HG03558 (cell line): ENCODE data around the gene WDR48.

Source experiments
- ATAC-seq: cut with Tn5 transposase; IDR thresholded peaks from one replicate; pipeline ENCODE4 v1.9.1; 2021; ENCODE audit warnings: moderate number of reproducible peaks; ENCODE audit not compliant: unreplicated experiment; ENCODE audit errors: extremely low read depth

The WDR48 gene

DNA sequence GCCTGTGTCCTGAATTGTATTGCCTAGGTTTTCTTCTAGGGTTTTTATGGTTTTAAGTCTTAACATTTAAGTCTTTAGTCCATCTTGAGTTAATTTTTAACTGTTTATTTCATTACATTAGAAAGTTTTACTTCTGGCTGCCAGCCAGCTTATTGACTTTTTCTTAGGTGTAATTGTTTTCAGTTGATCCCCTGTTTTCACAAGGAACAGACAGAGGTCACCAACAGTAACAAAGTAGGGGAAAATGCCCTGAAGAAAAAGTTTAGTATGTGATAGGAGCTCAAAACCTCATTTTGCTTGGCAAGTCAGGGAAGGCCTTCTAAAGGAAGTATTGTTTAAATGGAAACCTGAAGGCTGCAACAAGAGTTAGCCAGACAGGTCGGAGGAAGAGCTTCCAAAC, 10.4 kb downstream of the WDR48 start:
- ATAC-seq: no peak

DNA sequence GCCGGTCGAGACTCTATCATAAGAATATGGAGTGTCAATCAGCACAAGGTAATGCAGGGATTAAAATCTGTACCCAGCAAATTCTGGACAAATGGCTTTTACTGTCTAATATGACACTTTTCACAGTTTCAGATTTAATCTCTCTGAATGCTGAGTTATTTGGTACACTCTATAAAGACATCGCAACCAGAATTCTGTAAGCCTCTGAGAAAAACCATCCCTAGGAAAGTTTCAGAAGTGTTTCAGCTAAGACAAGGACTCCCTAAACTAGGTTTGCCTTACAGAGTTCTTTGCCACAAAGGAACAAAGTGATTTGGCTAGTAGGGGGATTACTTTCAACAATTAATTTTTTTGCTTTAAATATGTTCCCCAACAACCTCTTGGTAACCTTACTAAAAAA, 11.3 kb downstream of the WDR48 start:
- ATAC-seq: no peak

- no peak for ATAC-seq
These were observed 12.8 kb downstream of the WDR48 start for GRCh38 chr3:39064646-39065045.

- ATAC-seq: no peak
These were observed 13.4 kb downstream of the WDR48 start for GRCh38 chr3:39065197-39065596.

- ATAC-seq: no peak
These were observed 15.5 kb downstream of the WDR48 start for GRCh38 chr3:39067286-39067685.

GRCh38 chr3:39068556-39068955, 16.7 kb downstream of the WDR48 start:
- ATAC-seq: no peak

DNA sequence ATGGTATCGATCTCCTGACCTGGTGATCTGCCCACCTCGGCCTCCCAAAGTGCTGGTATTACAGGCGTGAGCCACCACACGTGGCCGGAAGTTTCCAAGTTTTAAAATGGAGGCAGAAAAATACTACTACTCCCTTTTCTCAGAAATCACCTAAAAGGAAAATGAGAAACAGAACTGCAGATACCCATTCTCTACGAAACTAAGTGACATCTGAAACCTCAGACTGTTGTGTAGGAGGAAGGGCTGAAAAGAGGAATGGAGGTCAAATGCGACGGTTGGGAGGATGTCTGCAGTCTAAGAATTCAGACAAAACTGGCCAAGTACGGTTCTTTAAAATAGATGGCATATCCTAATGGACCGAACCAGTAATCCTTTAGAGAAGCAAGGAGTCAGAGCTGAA, 24.1 kb downstream of the WDR48 start:
- no peak for ATAC-seq

DNA sequence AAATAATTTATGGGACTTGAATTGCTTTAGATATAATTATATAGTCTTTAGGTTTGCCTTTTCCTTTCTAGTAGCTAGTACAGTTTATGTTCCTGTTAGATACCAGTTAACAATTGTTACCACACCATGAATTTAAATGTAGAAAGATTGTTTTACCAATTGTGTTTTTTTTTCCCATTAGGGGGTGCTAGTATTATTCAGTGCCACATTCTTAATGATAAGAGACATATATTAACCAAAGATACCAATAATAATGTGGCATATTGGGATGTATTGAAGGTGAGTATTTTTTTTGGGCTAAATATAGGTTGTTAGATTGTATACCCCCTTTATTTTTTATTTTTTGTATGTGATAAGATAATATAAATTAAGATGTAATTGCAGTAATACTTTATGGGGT, 27.7 kb downstream of the WDR48 start:
- ATAC-seq: no peak

DNA sequence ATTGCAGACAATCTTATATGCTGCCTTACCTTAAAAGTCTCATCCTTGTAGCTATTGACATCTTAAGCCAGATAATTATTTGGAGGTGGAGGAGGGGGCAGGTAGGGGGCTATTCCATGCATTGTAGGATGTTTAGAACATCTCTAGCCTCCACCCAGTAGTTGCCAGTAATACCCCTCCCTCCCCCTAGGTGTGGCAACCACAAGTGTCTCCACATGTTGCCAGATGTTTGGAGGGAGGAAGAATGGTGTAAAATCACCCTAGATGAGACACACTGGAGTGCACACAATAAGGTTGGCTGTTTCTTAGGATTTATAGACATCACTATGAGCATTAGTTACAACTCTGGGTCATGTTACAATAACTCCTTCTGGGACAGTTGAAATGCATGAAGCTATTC, 28.2 kb downstream of the WDR48 start:
- no peak for ATAC-seq

- ATAC-seq: no peak
These were observed 31.0 kb downstream of the WDR48 start for GRCh38 chr3:39082666-39083313.

DNA sequence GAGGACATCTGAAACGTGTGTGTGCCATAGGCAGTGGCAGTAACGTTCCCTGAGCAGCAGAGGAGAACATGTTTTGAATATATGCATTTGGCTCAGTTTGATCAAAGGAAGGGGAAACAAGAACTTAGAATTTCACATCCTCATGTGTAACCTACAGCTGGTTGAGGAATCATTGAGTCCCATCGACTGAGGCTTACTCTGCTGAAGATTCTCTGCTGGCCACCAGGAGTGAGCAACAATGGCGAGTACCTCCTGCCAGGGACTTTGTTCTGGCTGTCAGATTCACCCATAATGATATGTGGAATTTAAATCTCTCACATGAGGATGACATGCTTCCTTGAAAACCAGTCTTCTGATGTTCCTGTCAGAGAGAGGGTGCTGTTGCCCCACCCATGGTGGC, 34.3 kb downstream of the WDR48 start:
- ATAC-seq: no peak

GRCh38 chr3:39088456-39088855, 36.6 kb downstream of the WDR48 start:
- no peak for ATAC-seq

DNA sequence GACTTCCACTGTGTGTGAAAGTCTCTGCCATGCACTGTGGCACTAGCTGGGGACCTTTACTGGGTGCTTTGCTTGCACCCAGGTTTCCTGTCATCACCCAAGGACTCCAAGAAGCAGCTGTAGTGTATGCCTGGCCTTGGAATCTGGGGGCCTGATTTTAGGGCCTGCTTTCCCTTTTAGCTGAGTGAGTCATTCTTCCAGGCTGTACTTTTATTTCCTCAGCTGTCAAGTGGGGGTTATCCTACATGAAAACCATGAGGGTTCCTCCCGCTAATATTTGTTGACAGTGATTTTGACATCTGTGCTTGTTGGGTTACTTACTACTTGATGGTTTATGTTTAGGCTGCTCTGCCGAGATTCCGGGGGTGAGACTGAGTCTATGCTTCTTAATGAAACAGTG, 37.1 kb downstream of the WDR48 start:
- no peak for ATAC-seq

DNA sequence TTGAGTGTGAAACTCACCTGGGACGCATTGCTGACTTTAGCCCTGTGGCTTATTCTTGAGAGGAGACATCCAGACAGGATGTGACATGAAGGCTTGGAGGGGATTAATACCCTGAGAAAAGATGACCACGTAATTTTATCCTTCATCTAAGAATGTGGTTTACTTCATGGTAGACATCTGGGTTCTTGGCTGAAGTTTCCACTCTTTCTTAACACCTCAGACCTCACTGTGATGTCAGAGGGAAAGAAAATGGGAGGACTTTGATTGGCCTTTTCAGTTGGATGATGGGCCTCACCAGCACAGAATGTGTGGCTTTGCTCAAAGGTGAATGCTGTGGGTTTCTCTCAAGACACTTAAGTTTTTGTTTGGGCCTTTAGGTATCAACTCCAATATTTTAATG, 39.1 kb downstream of the WDR48 start:
- no peak for ATAC-seq

DNA sequence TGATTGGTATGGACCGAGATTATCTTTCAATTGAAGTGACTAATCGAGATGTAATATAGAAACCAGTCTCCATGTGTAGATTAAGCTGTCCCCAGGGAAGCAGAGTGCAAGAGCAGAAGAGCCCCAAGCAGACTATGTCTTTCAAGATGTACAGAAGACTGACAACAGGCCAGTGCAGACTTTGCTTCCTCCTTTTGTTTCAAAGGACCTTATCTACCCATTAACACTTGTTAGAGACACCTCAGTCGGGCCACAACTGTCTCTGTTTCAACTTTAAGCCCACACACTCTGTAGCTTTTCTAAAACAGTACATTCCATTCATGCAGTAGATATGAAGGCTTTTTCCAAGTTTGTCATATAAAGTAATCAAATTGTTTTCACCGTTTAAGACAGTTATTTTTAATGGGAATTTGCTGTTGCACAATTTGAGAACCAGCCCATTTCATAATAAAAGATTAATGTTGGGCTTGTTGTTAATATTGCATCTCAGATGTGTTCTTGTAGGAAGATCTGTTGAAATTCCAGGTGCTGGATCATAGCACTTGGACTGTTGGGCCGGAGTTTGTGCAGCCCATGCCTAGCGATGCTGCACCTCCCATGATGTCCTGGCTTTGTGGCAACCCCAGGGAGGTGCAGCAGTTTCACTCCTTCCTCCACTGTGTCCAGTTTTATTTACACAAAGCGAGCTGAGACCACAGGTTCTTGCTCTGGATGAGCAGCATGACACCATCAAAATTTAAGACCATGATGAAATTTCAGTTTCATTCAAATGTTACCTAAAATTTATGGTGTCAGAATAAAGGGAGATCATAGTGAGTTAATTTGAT, 43.2 kb downstream of the WDR48 start:
- no peak for ATAC-seq

DNA sequence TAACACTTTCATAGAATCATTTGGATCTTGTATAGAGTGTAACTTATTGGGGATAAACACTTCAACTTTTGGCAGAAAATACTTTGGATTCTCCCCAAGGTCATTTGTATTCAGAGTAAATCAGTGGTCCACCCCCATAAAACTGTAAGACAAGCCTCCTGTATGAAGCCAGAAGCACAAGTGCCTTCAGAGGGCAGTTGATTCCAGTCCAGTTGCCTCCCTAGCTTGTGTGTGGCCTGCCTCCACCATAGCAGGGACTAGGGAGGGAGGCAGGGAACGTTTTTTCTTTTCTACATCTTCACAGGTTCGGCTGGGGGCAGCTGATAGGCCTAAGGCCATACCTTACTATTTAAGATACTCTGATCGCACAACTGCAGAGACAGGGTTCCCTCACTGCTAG, 44.0 kb downstream of the WDR48 start:
- no peak for ATAC-seq

GRCh38 chr3:39096775-39097174, 45.0 kb downstream of the WDR48 start:
- ATAC-seq: no peak

DNA sequence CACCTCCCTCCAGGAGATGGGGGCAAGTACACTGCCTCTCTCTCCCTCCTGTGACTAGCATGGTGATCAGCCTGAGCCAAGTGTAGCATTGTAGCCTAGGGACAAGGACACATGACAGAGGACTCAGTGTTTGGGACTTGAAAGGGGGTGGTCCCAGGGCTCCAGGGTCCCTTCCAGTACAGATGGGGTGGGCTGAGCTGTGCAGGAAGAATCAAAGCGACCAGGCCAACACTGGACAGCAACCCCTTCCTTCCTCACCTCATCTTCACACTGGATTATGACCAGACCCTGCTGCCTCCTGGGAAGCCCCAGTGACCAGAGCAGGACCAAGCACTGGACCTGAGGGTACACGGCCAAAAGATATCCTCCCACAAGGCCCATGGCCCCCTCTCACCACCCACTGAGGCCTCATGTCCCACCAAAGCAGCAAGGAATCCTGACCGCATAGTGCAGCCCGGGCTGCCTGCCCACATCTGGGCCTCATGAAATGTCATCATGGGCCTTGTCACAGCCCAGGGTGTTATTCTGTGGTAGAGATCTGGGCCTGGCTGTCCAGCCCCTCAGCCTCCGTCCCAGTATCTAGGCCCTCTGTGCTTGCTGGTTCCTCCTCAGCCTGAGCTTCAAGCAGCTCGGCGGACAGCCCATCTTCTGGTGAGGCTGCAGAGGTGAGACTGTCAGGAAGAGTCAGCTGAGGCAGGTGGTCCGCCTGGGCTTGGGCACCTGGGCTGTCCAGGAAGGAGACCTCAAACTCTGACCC, 46.1 kb downstream of the WDR48 start:
- no peak for ATAC-seq

GRCh38 chr3:39098473-39099000, 46.7 kb downstream of the WDR48 start:
- no peak for ATAC-seq

DNA sequence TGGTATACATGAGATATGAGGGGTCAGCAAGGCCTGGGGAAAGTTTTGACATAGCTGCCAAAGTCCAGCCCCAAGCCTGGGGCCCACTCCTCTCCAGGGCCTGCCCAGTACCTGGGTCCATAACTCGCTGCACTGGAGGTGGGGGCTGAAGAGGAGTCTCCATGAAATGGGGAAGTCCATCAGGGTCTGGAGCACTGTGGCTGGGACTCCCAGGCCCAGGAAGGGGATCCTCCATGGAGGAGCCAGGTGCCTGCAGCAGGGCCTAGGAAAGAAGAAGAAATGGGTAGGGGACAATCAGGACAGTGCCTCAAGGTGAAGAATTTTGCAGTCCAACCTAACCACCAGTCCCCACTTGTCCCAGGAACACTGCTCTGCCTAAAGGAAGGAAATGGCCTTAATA, 47.4 kb downstream of the WDR48 start:
- ATAC-seq: no peak
